H9 (cell line): ENCODE data around the gene AGXT. TPM values are rescaled to one million over a fixed set of nuclear protein-coding genes. Genes with fewer than 3 reads are reported as not detected.

Experiments
- DNase-seq: peaks from one replicate; pipeline ENCODE4 v3.0.0-alpha.2; 2017
- H2AFZ ChIP-seq: one replicate; pipeline ENCODE4 v1.6.1; 2013; ENCODE audit warnings: mild to moderate bottlenecking, low read length, control low read depth, moderate library complexity
- H2AK5ac ChIP-seq: 2 replicates; pipeline ENCODE4 v1.6.1; 2013; ENCODE audit warnings: low read length, control low read depth, mixed read lengths; ENCODE audit not compliant: insufficient read length
- H2BK120ac ChIP-seq: one replicate; pipeline ENCODE4 v1.6.1; 2013; ENCODE audit warnings: low read depth, mild to moderate bottlenecking, low read length, control low read depth, inconsistent platforms; ENCODE audit not compliant: poor library complexity, severe bottlenecking
- H2BK12ac ChIP-seq: 2 replicates; pipeline ENCODE4 v1.6.1; 2013; ENCODE audit warnings: low read length, control low read depth, mixed read lengths, low read depth; ENCODE audit not compliant: insufficient read length
- H2BK15ac ChIP-seq: 2 replicates; pipeline ENCODE4 v1.6.1; 2013; ENCODE audit warnings: low read depth, low read length, control low read depth
- H2BK20ac ChIP-seq: one replicate; pipeline ENCODE4 v1.6.1; 2013; ENCODE audit warnings: low read depth, mild to moderate bottlenecking, low read length, control low read depth, inconsistent platforms; ENCODE audit not compliant: poor library complexity, severe bottlenecking
- H2BK5ac ChIP-seq: 2 replicates; pipeline ENCODE4 v1.6.1; 2013; ENCODE audit warnings: low read length, control low read depth, mixed read lengths; ENCODE audit not compliant: insufficient read length
- H3K14ac ChIP-seq: 2 replicates; pipeline ENCODE4 v1.6.1; 2013; ENCODE audit warnings: low read length, control low read depth; ENCODE audit not compliant: insufficient read depth
- H3K18ac ChIP-seq: 2 replicates; pipeline ENCODE4 v1.6.1; 2013; ENCODE audit warnings: low read depth, mild to moderate bottlenecking, mixed read lengths, low read length, control low read depth; ENCODE audit not compliant: insufficient read length
- H3K23ac ChIP-seq: 2 replicates; pipeline ENCODE4 v1.6.1; 2013; ENCODE audit warnings: low read length, control low read depth, mixed read lengths, low read depth; ENCODE audit not compliant: insufficient read length
- H3K23me2 ChIP-seq: 2 replicates; pipeline ENCODE4 v1.6.1; 2013; ENCODE audit warnings: low read depth, mild to moderate bottlenecking, mixed read lengths, low read length, control low read depth; ENCODE audit not compliant: insufficient read length, poor library complexity, severe bottlenecking
- H3K27ac ChIP-seq: 2 replicates; pipeline ENCODE4 v1.5.1; 2013; ENCODE audit warnings: low read length, control low read depth, mixed read lengths, low read depth; ENCODE audit not compliant: insufficient read length
- H3K27me3 ChIP-seq: 2 replicates; pipeline ENCODE4 v1.6.1; 2013; ENCODE audit warnings: low read length, control low read depth, inconsistent platforms; ENCODE audit not compliant: insufficient read depth
- H3K4ac ChIP-seq: 2 replicates; pipeline ENCODE4 v1.6.1; 2013; ENCODE audit warnings: low read depth, mild to moderate bottlenecking, control low read depth, inconsistent platforms, low read length, moderate library complexity
- H3K4me1 ChIP-seq: 2 replicates; pipeline ENCODE4 v1.6.1; 2013; ENCODE audit warnings: low read length, control low read depth, inconsistent platforms; ENCODE audit not compliant: insufficient read depth
- H3K4me2 ChIP-seq: 2 replicates; pipeline ENCODE4 v1.6.1; 2013; ENCODE audit warnings: low read length, control low read depth, mixed read lengths; ENCODE audit not compliant: insufficient read length, insufficient read depth
- H3K56ac ChIP-seq: 2 replicates; pipeline ENCODE4 v1.6.1; 2013; ENCODE audit warnings: low read depth, mild to moderate bottlenecking, mixed read lengths, low read length, control low read depth; ENCODE audit not compliant: insufficient read length
- H3K79me1 ChIP-seq: 2 replicates; pipeline ENCODE4 v1.6.1; 2013; ENCODE audit warnings: low read depth, mild to moderate bottlenecking, moderate library complexity, low read length, control low read depth, inconsistent platforms; ENCODE audit not compliant: insufficient read depth, poor library complexity, severe bottlenecking
- H3K79me2 ChIP-seq: 2 replicates; pipeline ENCODE4 v1.6.1; 2013; ENCODE audit warnings: low read length, control low read depth, inconsistent platforms; ENCODE audit not compliant: insufficient read depth
- H3K9ac ChIP-seq: 2 replicates; pipeline ENCODE4 v1.6.1; 2013; ENCODE audit warnings: low read length, control low read depth, mixed read lengths; ENCODE audit not compliant: insufficient read length; ENCODE audit errors: extremely low read depth
- H3K9me3 ChIP-seq: one replicate; pipeline ENCODE4 v1.6.1; 2013; ENCODE audit warnings: low read depth, low read length, inconsistent platforms; ENCODE audit not compliant: control insufficient read depth
- H3T11ph ChIP-seq: one replicate; pipeline ENCODE4 v1.6.1; 2013; ENCODE audit warnings: mild to moderate bottlenecking, low read length, control low read depth, inconsistent platforms
- H4K20me1 ChIP-seq: one replicate; pipeline ENCODE4 v1.6.1; 2013; ENCODE audit not compliant: control insufficient read depth, insufficient read length, insufficient read depth
- H4K5ac ChIP-seq: 2 replicates; pipeline ENCODE4 v1.6.1; 2013; ENCODE audit warnings: low read depth, mild to moderate bottlenecking, mixed read lengths, low read length, control low read depth; ENCODE audit not compliant: insufficient read length
- H4K8ac ChIP-seq: replicated peaks from 2 replicates; pipeline ENCODE4 v1.6.1; 2013; ENCODE audit warnings: low read length, control low read depth, mixed read lengths, low read depth; ENCODE audit not compliant: insufficient read length
- H4K91ac ChIP-seq: 2 replicates; pipeline ENCODE4 v1.6.1; 2013; ENCODE audit warnings: low read depth, mild to moderate bottlenecking, moderate library complexity, mixed read lengths, low read length, control low read depth; ENCODE audit not compliant: insufficient read length
- H3K27ac Mint-ChIP-seq, 3 experiments: 2 replicates in 2 of 3; 3 replicates in 1 of 3; pipeline ENCODE4 v1.8.0; 2020 to 2021; ENCODE audit warnings: mixed read lengths in 3 of 3, mild to moderate bottlenecking in 1 of 3, moderate library complexity in 1 of 3
- H3K27me3 Mint-ChIP-seq: 2 replicates; pipeline ENCODE4 v1.8.0; 2021; ENCODE audit warnings: low read depth, mild to moderate bottlenecking, moderate library complexity, mixed read lengths
- H3K36me3 Mint-ChIP-seq, 3 experiments: 2 replicates in 2 of 3; 3 replicates in 1 of 3; pipeline ENCODE4 v1.8.0; 2020 to 2021; ENCODE audit warnings: low read depth in 3 of 3, mixed read lengths in 3 of 3; ENCODE audit not compliant: insufficient read depth in 1 of 3
- H3K4me1 Mint-ChIP-seq, 2 experiments: 2 replicates each; pipeline ENCODE4 v1.8.0; 2020; ENCODE audit warnings: mixed read lengths in 2 of 2
- H3K4me3 Mint-ChIP-seq, 2 experiments: 2 replicates in 1 of 2; 3 replicates in 1 of 2; pipeline ENCODE4 v1.8.0; 2020 to 2021; ENCODE audit warnings: mild to moderate bottlenecking in 2 of 2, mixed read lengths in 2 of 2, moderate library complexity in 1 of 2
- H3K9me3 Mint-ChIP-seq, 2 experiments: 2 replicates in 1 of 2; 3 replicates in 1 of 2; pipeline ENCODE4 v1.8.0; 2020; ENCODE audit warnings: mild to moderate bottlenecking in 2 of 2, mixed read lengths in 2 of 2, moderate library complexity in 1 of 2
- WGBS: extraction: QIAGEN DNeasy Blood & Tissue Kit; methylation state at CpG from one replicate; pipeline ENCODE4 v1.1.7; 2013; ENCODE audit warnings: missing lambda C conversion rate, low lambda C conversion rate, mixed read lengths; ENCODE audit not compliant: insufficient read length; ENCODE audit errors: extremely low coverage; 5-methylcytosine and 5-hydroxymethylcytosine counted together
- total RNA-seq: library from RNA; stranded (reverse); gene quantifications from 2 replicates; pipeline ENCODE4 v1.2.1, GENCODE V29; 2021
- TF ChIP-seq, protein P1 (sequence below): fragments of 200-600 bp; sonication (generic); conservative IDR thresholded peaks from 3 replicates; pipeline ENCODE4 v1.8.0; 2021; ENCODE audit warnings: antibody characterized with exemption, mild to moderate bottlenecking

AGXT gene
- total RNA-seq, 1 experiment from 2014 or later, result not detected

GRCh38 chr2:240888890-240889573 lies 20.4 kb downstream of the AGXT start:
- Mint-ChIP-seq H3K4me1 (peaks cover 6 to 10% of the 10 kb centered on the region in 2 experiments), H3K27me3 (no peaks in the 10 kb centered on the region; the same call in 1 of the 2 replicates), H3K4me3 (no peak overlapping the region), H3K27ac (no peak overlapping the region), H3K9me3 (no peaks in the 10 kb centered on the region), H3K36me3 (no peaks in the 10 kb centered on the region)
- H3K27ac ChIP-seq, result no peak overlapping the region
- no peak for DNase-seq
- no peak overlapping the region for H3K56ac ChIP-seq
- no peak overlapping the region for H2BK12ac ChIP-seq
- no peak overlapping the region for H3K18ac ChIP-seq
- no peaks in the 10 kb centered on the region for H4K20me1 ChIP-seq
- no peak overlapping the region for H2AK5ac ChIP-seq
- WGBS, result no CpG with 5 or more reads among the region's 11 CpGs
- H2BK15ac ChIP-seq, result no peak overlapping the region
- TF ChIP-seq, protein P1, sequence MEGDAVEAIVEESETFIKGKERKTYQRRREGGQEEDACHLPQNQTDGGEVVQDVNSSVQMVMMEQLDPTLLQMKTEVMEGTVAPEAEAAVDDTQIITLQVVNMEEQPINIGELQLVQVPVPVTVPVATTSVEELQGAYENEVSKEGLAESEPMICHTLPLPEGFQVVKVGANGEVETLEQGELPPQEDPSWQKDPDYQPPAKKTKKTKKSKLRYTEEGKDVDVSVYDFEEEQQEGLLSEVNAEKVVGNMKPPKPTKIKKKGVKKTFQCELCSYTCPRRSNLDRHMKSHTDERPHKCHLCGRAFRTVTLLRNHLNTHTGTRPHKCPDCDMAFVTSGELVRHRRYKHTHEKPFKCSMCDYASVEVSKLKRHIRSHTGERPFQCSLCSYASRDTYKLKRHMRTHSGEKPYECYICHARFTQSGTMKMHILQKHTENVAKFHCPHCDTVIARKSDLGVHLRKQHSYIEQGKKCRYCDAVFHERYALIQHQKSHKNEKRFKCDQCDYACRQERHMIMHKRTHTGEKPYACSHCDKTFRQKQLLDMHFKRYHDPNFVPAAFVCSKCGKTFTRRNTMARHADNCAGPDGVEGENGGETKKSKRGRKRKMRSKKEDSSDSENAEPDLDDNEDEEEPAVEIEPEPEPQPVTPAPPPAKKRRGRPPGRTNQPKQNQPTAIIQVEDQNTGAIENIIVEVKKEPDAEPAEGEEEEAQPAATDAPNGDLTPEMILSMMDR, result no peak
- no peak overlapping the region for H4K8ac ChIP-seq
- no peak overlapping the region for H4K91ac ChIP-seq
- no peaks in the 10 kb centered on the region for H3K4me1 ChIP-seq
- H3K23ac ChIP-seq, result no peak overlapping the region
- H2BK20ac ChIP-seq, result no peak overlapping the region
- H3K9me3 ChIP-seq, result no peaks in the 10 kb centered on the region
- no peak overlapping the region for H2AFZ ChIP-seq
- no peak overlapping the region for H3K14ac ChIP-seq
- H3K79me1 ChIP-seq, result no peaks in the 10 kb centered on the region
- H3K79me2 ChIP-seq, result no peaks in the 10 kb centered on the region
- H2BK120ac ChIP-seq, result no peak overlapping the region
- H3T11ph ChIP-seq, result no peak overlapping the region
- no peak overlapping the region for H3K4ac ChIP-seq
- H3K23me2 ChIP-seq, result no peaks in the 10 kb centered on the region
- no peak overlapping the region for H3K4me2 ChIP-seq
- no peak overlapping the region for H2BK5ac ChIP-seq
- no peak overlapping the region for H4K5ac ChIP-seq
- H3K9ac ChIP-seq, result no peak overlapping the region
- H3K27me3 ChIP-seq, result no peaks in the 10 kb centered on the region
